ENCODE measurements around the gene CD302. TPM values are rescaled to one million over a fixed set of nuclear protein-coding genes. Genes with fewer than 3 reads are reported as not detected.
"Not testable (repeated sequence)": the region's sequence is repeated elsewhere in the genome, so short reads cannot be mapped to it uniquely, and the experiment has no call there.

Gene CD302
- total RNA-seq, 2 donors from 2014 or later: 30.0 to 31.1 TPM

- no peaks in the 10 kb centered on the region for H3K4me1 ChIP-seq
- no peak overlapping the region for H3K27ac ChIP-seq
- peaks cover 14 to 18% of the 10 kb centered on the region in 2 donors for H3K36me3 ChIP-seq (replicated peaks in 1 of 2; ENCODE audit: insufficient read depth in 1 of 2, low read depth in 2 of 2)
- 91 to 96% methylated on average over 9 of the region's 9 CpGs for WGBS, 2 donors
- H3K4me3 ChIP-seq: no peak overlapping the region
- TF ChIP-seq CTCF (IDR thresholded peaks at IDR 0.05): no peak
- TF ChIP-seq POLR2A (IDR thresholded peaks at IDR 0.05): no peak
- ATAC-seq: no peak
- no peaks in the 10 kb centered on the region for H3K27me3 ChIP-seq
- no peaks in the 10 kb centered on the region for H3K9me3 ChIP-seq
- intact Hi-C loops (cut with DNase I): no loop called here
- DNase-seq: no peak
These were observed 49.9 kb downstream of the CD302 start for GRCh38 chr2:159748089-159748488.

GRCh38 chr2:159745237-159745636, 52.8 kb downstream of the CD302 start:
- H3K27me3 ChIP-seq; DNase-seq; intact Hi-C loops (cut with DNase I); H3K9me3 ChIP-seq; H3K4me3 ChIP-seq; ATAC-seq; H3K4me1 ChIP-seq: not testable (repeated sequence)
- Histone ChIP-seq H3K27ac (peak overlapping the region in 1 of 4 donors; percentile 2), H3K36me3 (replicated peaks in 1 of 2; ENCODE audit: insufficient read depth in 1 of 2, low read depth in 2 of 2) (peaks cover 14 to 18% of the 10 kb centered on the region in 2 donors)
- WGBS, 2 donors: 93 to 97% methylated on average over 11 of the region's 11 CpGs

- no peaks in the 10 kb centered on the region for H3K9me3 ChIP-seq
- DNase-seq (no peak), ATAC-seq (no peak)
- no peaks in the 10 kb centered on the region for H3K4me1 ChIP-seq
- intact Hi-C loops (cut with DNase I): no loop called here
- 48 to 54% methylated on average over 3 of the region's 3 CpGs for WGBS, 2 donors
- H3K36me3 ChIP-seq (replicated peaks in 1 of 2; ENCODE audit: insufficient read depth in 1 of 2, low read depth in 2 of 2): peaks cover 14 to 18% of the 10 kb centered on the region in 2 donors
- peak overlapping the region in 1 of 4 donors; percentile 47 for H3K27ac ChIP-seq
- H3K27me3 ChIP-seq: no peaks in the 10 kb centered on the region
- TF ChIP-seq POLR2A (IDR thresholded peaks at IDR 0.05) (no peak), CTCF (IDR thresholded peaks at IDR 0.05) (no peak)
- H3K4me3 ChIP-seq: no peak overlapping the region
These were observed 53.6 kb downstream of the CD302 start for GRCh38 chr2:159744363-159744762.

- peaks cover 3 to 13% of the 10 kb centered on the region in 2 donors for H3K36me3 ChIP-seq (replicated peaks in 1 of 2; ENCODE audit: insufficient read depth in 1 of 2, low read depth in 2 of 2)
- 94% methylated on average over 6 of the region's 6 CpGs for WGBS, 2 donors
- no peak for DNase-seq
These were observed 55.2 kb downstream of the CD302 start for GRCh38 chr2:159742846-159743245.

More at GRCh38 chr2:159742846-159743245, 55.2 kb downstream of the CD302 start:
- no peak for ATAC-seq
- intact Hi-C loops (cut with DNase I): no loop called here
- Histone ChIP-seq H3K27me3 (no peaks in the 10 kb centered on the region), H3K27ac (no peak overlapping the region), H3K4me3 (no peak overlapping the region), H3K9me3 (no peaks in the 10 kb centered on the region), H3K4me1 (no peaks in the 10 kb centered on the region)
- no peak for TF ChIP-seq CTCF (IDR thresholded peaks at IDR 0.05)
- TF ChIP-seq POLR2A (IDR thresholded peaks at IDR 0.05): no peak

All from body of pancreas (tissue), 4 donors.